ENCODE measurements around the gene DDX59.
A peak's percentile ranks its signal among the peaks of the same experiment; 100 is the strongest.

DDX59 gene

GRCh38 chr1:200628223-200628881 lies 41.4 kb downstream of the DDX59 start:
- no peak for DNase-seq

- no peak for DNase-seq
Measured at GRCh38 chr1:200627575-200628222, 42.0 kb downstream of the DDX59 start.

GRCh38 chr1:200626853-200627534 lies 42.7 kb downstream of the DDX59 start:
- no peak for DNase-seq

GRCh38 chr1:200625381-200625824 lies 44.3 kb downstream of the DDX59 start:
- no peak for DNase-seq

GRCh38 chr1:200624679-200625335 lies 44.9 kb downstream of the DDX59 start:
- no peak for DNase-seq

- DNase-seq: peak; percentile 88
Measured at GRCh38 chr1:200620273-200621131, 49.2 kb downstream of the DDX59 start, which contains the start of gene KIF14. Gene KIF14, minus strand, starts transcription at chr1:200620751. Its CDS starts 2,028 bp downstream, at chr1:200618723.

- DNase-seq: no peak
Measured at GRCh38 chr1:200619894-200620272, 49.8 kb downstream of the DDX59 start.

- DNase-seq: no peak
Measured at GRCh38 chr1:200610846-200611245, 58.9 kb downstream of the DDX59 start.

GRCh38 chr1:200602632-200603031 lies 67.1 kb downstream of the DDX59 start:
- DNase-seq: no peak
